HCT116 (cell line): Measurements from ENCODE around the gene TBC1D14. TPM values are rescaled to one million over a fixed set of nuclear protein-coding genes. Genes with fewer than 3 reads are reported as not detected.

Experiments used
- ATF3 ChIP-seq: IDR thresholded peaks from 2 replicates; pipeline ENCODE4 v1.6.1; 2012
- CBX3 ChIP-seq: IDR thresholded peaks from 2 replicates; pipeline ENCODE4 v1.6.1; 2012; ENCODE audit warnings: low read depth
- CEBPB ChIP-seq: IDR thresholded peaks from 2 replicates; pipeline ENCODE4 v1.6.1; 2012; ENCODE audit warnings: low read depth
- ELF1 ChIP-seq: IDR thresholded peaks from 2 replicates; pipeline ENCODE4 v1.6.1; 2012; ENCODE audit warnings: low read depth, borderline replicate concordance
- EZH2phosphoT487 ChIP-seq: fragments of 200-600 bp; IDR thresholded peaks from 2 replicates; pipeline ENCODE4 v1.6.1; 2018; ENCODE audit warnings: antibody characterized with exemption, borderline replicate concordance
- POLR2AphosphoS5 ChIP-seq: IDR thresholded peaks from 2 replicates; pipeline ENCODE4 v1.6.1; 2011; ENCODE audit warnings: mild to moderate bottlenecking, low read depth, low read length, moderate library complexity
- RAD21 ChIP-seq: IDR thresholded peaks from 2 replicates; pipeline ENCODE4 v1.6.1; 2012; ENCODE audit warnings: low read depth, mild to moderate bottlenecking
- REST ChIP-seq: IDR thresholded peaks from 2 replicates; pipeline ENCODE4 v1.6.1; 2012; ENCODE audit warnings: low read depth
- SRF ChIP-seq: IDR thresholded peaks from 2 replicates; pipeline ENCODE4 v1.6.1; 2012; ENCODE audit warnings: low read depth
- ZFX ChIP-seq: fragments of 450-650 bp; IDR thresholded peaks from 2 replicates; pipeline ENCODE4 v1.6.1; 2017
- ZNF274 ChIP-seq: fragments of 200-500 bp; sonication (Bioruptor generic); IDR thresholded peaks from 2 replicates; pipeline ENCODE4 v1.6.1; 2014; ENCODE audit warnings: mild to moderate bottlenecking, low read depth, low read length, inconsistent platforms
- total RNA-seq: library from RNA; stranded (reverse); gene quantifications from one replicate; pipeline ENCODE4 v1.2.1, GENCODE V29; 2021; ENCODE audit not compliant: unreplicated experiment
- TF ChIP-seq, protein P1 (sequence below): IDR thresholded peaks from 2 replicates; pipeline ENCODE4 v1.6.1; 2012

TBC1D14 gene
- total RNA-seq, 1 experiment from 2014 or later = 62.9 TPM

- TF ChIP-seq REST = no peak
- TF ChIP-seq POLR2AphosphoS5 = no peak
- TF ChIP-seq ZFX = no peak
- TF ChIP-seq ELF1 = no peak
- TF ChIP-seq EZH2phosphoT487 = no peak
- TF ChIP-seq SRF = no peak
- no peak for TF ChIP-seq ATF3
- no peak for TF ChIP-seq CBX3
- TF ChIP-seq RAD21 = no peak
- TF ChIP-seq, protein P1, sequence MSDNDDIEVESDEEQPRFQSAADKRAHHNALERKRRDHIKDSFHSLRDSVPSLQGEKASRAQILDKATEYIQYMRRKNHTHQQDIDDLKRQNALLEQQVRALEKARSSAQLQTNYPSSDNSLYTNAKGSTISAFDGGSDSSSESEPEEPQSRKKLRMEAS = no peak
- TF ChIP-seq CEBPB = no peak
- TF ChIP-seq ZNF274 = no peak
These were observed 7.1 kb upstream of the TBC1D14 start (continued) for GRCh38 chr4:6902318-6903042.
